GM19397 (cell line): ENCODE data around the gene R3HDM4.

Source experiments
- ATAC-seq: cut with Tn5 transposase; IDR thresholded peaks from one replicate; pipeline ENCODE4 v1.9.1; 2021; ENCODE audit warnings: mild to moderate bottlenecking, moderate library complexity; ENCODE audit not compliant: unreplicated experiment

Gene R3HDM4

DNA sequence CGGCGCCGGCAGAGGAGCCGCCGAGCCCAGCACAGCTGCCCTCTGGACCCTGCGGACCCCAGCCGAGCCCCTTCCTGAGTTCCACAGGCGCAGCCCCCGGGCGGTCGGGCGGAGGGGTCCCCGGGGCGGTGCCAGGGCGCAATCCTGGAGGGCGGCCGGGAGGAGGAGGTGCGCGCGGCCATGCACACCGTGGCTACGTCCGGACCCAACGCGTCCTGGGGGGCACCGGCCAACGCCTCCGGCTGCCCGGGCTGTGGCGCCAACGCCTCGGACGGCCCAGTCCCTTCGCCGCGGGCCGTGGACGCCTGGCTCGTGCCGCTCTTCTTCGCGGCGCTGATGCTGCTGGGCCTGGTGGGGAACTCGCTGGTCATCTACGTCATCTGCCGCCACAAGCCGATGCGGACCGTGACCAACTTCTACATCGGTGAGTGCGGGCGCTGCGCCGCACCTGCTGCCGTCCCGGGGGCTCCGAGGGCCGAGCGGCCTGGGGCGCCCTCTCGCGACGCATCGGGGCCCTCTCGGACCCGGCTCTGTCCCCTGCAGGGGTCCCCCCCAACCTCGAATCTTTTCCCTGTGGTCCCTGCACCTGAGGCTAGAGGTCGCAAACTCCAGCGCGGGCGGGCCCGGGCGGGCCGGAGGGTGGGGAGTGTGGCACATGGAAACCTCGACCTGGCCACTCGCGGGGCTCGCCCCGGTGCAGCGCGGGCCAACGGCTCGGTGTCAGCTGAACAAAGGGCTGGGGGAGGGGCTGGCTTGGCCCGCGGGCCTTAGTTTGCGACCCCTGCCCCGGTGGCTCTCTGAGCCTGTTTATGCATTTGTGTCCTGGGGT, 4.5 kb upstream of the R3HDM4 start, which contains the start of gene KISS1R:
Gene KISS1R (plus strand): TSS at position 11 of the 829 bp plus-strand sequence. CDS start 170 bp downstream, at position 181.
- no peak for ATAC-seq

- ATAC-seq = no peak
Measured at GRCh38 chr19:916645-917322, 3.8 kb upstream of the R3HDM4 start.

- ATAC-seq = peak; percentile 16
Measured at GRCh38 chr19:912181-913079, 589 bp downstream of the R3HDM4 start.

- ATAC-seq = no peak
Measured at GRCh38 chr19:911197-912033, 1.6 kb downstream of the R3HDM4 start.

DNA sequence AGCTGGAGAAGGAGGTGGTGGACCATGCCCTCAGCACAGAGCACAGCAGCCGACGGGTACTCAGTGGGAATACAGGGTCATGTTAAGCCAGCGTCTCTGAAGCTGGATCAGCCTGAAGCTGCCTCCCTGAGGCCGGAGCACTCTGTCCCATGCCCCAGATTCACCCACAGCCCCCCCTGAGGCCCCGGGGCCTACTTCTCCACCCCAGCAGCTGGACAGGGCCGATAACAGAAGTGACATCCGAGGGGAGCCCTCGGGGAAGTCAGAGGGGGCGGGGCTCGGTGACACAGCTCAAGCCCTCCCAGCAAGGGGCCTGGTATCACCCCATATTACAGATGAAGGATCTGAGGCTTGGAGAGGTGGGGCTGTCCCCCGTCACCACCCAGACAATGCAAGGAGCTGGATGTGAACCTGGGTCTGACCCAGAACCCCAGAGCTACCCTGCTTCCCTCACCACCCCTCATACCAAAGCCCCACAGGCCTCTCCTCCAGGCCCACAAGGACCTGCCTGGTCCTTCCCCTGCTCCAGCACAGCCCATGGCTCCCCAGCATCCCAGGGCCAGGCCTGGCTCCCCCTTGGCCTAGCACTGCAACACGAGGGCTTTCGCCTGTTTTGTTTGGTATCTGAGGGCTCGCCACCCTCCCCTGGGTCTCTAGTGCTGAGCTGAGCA, 5.7 kb downstream of the R3HDM4 start:
- no peak for ATAC-seq

DNA sequence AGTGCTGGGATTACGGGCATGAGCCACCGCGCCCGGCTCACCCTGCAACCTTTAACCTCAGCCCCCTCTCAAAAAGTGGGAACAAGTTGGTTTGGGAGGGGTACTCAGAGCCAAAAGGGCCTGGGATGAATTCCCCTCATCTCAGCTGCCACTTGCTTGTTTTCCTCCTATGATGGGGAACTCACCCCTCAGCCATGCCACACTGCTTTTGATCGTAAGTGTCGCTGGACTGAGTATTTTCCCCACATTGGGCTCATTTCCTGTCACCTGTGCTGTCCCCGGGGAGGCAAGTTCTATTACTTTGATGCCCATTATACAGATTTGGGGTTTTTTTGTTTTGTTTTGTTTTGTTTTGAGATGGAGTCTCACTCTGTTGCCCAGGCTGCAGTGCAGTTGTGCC, 6.5 kb downstream of the R3HDM4 start:
- no peak for ATAC-seq

DNA sequence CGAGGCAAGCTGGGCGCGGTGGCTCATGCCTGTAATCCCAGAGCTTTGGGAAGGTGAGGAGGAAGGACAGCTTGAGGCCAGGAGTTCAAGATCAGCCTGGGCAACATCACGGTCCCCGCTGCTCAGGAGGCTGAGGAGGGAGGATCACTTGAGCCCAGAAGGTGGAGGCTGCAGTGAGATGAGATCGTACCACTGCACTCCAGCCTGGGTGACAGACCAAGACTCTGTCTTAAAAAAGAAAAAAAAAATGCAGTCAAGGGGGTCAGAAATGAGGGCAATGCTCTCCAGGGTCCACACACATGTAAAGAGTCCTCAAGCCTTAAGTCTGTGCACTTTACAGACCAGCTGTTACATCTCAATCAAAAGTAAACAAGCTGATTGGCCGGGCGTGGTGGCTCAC, 8.5 kb downstream of the R3HDM4 start:
- no peak for ATAC-seq

- no peak for ATAC-seq
Measured at GRCh38 chr19:903266-903797, 9.7 kb downstream of the R3HDM4 start.

DNA sequence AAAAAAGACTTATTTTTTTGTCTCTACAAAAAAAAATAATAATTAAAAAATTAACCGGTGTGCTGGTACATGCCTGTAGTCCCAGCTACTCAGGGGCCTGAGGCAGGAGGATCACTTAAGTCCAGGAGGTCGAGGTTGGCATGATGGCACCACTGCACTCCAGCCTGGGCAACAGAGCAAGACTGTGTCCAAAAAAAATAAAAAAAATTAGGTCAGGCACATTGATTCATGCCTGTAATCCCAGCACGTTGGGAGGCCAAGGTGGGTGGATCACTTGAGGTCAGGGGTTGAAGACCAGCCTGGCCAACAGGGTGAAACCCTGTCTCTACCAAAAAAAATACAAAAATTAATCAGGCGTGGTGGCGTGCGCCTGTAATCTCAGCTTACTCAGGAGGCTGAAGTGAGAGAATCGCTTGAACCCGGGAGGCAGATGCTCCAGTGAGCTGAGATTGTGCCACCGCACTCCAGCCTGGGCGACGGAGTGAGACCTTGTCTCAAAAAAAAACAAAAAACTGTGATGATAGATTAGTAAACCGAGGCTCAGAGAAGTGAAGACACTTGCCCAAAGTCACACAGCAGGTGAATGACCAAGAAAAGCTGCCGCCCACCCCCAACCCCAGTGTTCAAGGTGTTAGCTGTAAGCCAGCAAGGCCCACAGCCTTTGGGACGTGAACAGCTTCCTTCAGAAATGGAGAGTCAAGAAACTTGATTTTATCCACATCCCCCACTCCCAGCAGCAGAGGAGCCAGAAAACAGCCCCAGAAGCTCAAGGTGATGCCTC, 10.4 kb downstream of the R3HDM4 start:
- ATAC-seq = no peak

- ATAC-seq = no peak
Measured at GRCh38 chr19:902093-902370, 11.0 kb downstream of the R3HDM4 start.

DNA sequence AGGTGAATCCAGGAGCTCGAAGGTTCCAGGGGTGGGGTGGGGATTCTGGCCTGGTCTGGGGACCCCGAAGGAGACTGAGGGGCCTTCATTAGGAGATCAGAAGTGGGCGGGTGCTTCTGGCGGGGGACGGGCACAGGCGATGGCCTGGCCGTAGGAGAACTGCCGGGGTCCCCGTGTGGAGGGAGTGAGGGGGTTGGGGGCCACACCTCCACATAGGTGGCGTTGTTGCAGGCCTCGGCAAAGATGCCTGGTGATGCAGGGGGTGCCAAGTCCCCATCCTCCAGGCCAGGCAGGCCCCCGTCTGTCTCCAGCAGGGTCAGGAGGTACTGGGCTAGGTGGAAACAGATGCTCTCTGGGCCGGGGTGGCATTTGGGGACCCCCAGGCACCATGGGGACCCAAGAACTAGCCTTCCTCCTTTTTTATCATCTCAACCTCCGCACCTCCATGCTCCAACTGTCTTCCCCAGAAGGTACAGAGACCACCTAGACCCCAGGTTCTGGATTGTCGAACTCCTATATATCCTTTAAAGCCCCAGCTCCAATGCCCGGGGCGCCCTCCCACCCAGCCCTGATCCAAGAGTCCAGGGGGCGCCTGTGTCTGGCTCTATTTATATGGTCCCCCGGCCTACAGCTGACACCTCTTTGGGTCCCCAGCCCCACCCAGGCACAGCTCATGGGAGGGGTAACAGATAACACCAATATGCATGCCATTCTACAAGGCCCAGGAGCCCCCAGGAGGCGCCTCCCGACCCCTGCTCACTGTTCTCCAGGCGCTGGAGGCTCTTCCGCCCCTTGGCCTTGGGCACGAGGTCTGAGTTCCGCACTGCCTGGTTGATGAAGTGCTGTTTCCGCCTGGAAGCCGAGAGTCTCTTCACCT, 11.6 kb downstream of the R3HDM4 start:
- ATAC-seq = no peak

GRCh38 chr19:900302-901111, 12.5 kb downstream of the R3HDM4 start:
- no peak for ATAC-seq

GRCh38 chr19:900043-900301, 13.0 kb downstream of the R3HDM4 start:
- no peak for ATAC-seq

- ATAC-seq = no peak
Measured at GRCh38 chr19:899336-900042, 13.5 kb downstream of the R3HDM4 start.

GRCh38 chr19:898663-899062, 14.4 kb downstream of the R3HDM4 start:
- ATAC-seq = no peak

DNA sequence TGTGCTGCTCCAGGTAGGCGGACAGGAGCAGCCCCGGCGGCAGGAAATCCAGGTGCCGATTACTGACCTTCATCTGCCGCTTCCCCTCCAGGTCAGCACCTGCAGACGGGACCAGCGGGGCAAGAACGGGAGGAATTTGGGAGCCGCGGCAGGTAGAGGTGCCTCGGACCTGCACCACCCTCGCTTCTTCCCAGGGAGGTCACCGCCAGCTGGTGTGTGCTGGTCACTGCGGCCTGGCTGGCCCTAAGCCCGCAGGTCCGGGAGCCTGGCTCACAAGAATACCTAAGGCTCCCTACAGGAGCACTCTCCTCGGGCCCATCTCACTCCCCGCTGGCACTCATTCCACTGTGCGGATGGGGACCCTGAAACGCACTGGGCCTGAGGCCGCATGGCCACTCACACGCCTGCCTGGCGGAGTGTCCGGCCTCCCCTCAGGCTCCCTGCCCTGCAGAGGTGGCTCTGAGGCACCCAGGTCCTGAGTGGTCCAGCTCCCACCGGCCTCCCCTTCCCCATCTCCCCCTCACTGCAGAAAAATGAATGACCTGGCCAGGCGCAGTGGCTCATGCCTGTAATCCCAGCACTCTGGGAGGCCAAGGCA, 15.5 kb downstream of the R3HDM4 start:
- ATAC-seq = no peak
